Smooth muscle cell (in vitro differentiated cells): Measurements from ENCODE around the gene SLC34A1. TPM values are rescaled to one million over a fixed set of nuclear protein-coding genes. Genes with fewer than 3 reads are reported as not detected.

Experiments
- DNase-seq: peaks from one replicate; lab custom pipeline; 2025; ENCODE audit not compliant: unreplicated experiment; lab: John Stamatoyannopoulos, UW
- H2AFZ ChIP-seq: fragments of 200-600 bp; sonication (generic); 2 replicates; pipeline ENCODE4 v1.6.0; 2016; ENCODE audit warnings: antibody characterized with exemption, low read depth, mild to moderate bottlenecking
- H3F3A ChIP-seq: fragments of 200-600 bp; sonication (generic); 2 replicates; pipeline ENCODE4 v1.6.0; 2017; ENCODE audit warnings: antibody characterized with exemption, low read depth
- H3K27ac ChIP-seq: fragments of 200-600 bp; sonication (generic); 2 replicates; pipeline ENCODE4 v1.5.1; 2016; ENCODE audit warnings: low read depth, mild to moderate bottlenecking
- H3K27me3 ChIP-seq: fragments of 200-600 bp; sonication (generic); 2 replicates; pipeline ENCODE4 v1.6.1; 2016; ENCODE audit warnings: low read depth, mild to moderate bottlenecking
- H3K36me3 ChIP-seq: fragments of 200-600 bp; sonication (generic); 2 replicates; pipeline ENCODE4 v1.5.1; 2016; ENCODE audit warnings: low read depth
- H3K4me1 ChIP-seq: fragments of 200-600 bp; sonication (generic); 2 replicates; pipeline ENCODE4 v1.5.1; 2016; ENCODE audit warnings: low read depth
- H3K4me2 ChIP-seq: fragments of 200-600 bp; sonication (generic); 2 replicates; pipeline ENCODE4 v1.6.0; 2016; ENCODE audit warnings: mild to moderate bottlenecking
- H3K4me3 ChIP-seq: fragments of 200-600 bp; sonication (generic); 2 replicates; pipeline ENCODE4 v1.5.1; 2016; ENCODE audit warnings: mild to moderate bottlenecking
- H3K79me2 ChIP-seq: fragments of 200-600 bp; sonication (generic); 2 replicates; pipeline ENCODE4 v1.6.0; 2016; ENCODE audit warnings: low read depth, mild to moderate bottlenecking
- H3K9ac ChIP-seq: fragments of 200-600 bp; sonication (generic); 2 replicates; pipeline ENCODE4 v1.6.0; 2016; ENCODE audit warnings: low read depth
- H3K9me3 ChIP-seq: fragments of 200-600 bp; sonication (generic); replicated peaks from 2 replicates; pipeline ENCODE4 v1.5.1; 2016; ENCODE audit warnings: low read depth
- H4K20me1 ChIP-seq: fragments of 200-600 bp; sonication (generic); 2 replicates; pipeline ENCODE4 v1.6.0; 2016; ENCODE audit warnings: low read depth
- CTCF ChIP-seq: fragments of 200-600 bp; sonication (generic); IDR thresholded peaks from 2 replicates; pipeline ENCODE4 v1.5.1; 2017; ENCODE audit warnings: borderline replicate concordance, mild to moderate bottlenecking, antibody characterized with exemption; ENCODE audit not compliant: insufficient read depth, poor library complexity, severe bottlenecking
- WGBS: methylation state at CpG from one replicate; pipeline ENCODE4 v1.1.7; 2016; ENCODE audit warnings: low lambda C conversion rate; 5-methylcytosine and 5-hydroxymethylcytosine counted together
- polyA plus RNA-seq: library from polyadenylated mRNA; unstranded; fragments of >200 nt; fragmentation: Nextera tagmentation; extraction: Ambion mirVana; gene quantifications from 2 replicates; pipeline ENCODE4 v1.2.1, GENCODE V29; 2016
- total RNA-seq: library from RNA; depleted of rRNA; stranded (reverse); fragments of >200 nt; gene quantifications from 2 replicates; pipeline ENCODE4 v1.2.3, GENCODE V29; 2014

The SLC34A1 gene
- total and polyA plus RNA-seq, 2 experiments from 2014 or later, result not detected

GRCh38 chr5:177393990-177394389 is 9.8 kb downstream of the SLC34A1 start:
- Histone ChIP-seq H2AFZ (no peak overlapping the region), H3F3A (peaks cover 2% of the 10 kb centered on the region), H3K9ac (no peak overlapping the region), H3K27me3 (no peaks in the 10 kb centered on the region), H3K36me3 (no peaks in the 10 kb centered on the region), H3K27ac (no peak overlapping the region), H3K9me3 (no peaks in the 10 kb centered on the region), H4K20me1 (peaks cover 3% of the 10 kb centered on the region), H3K4me3 (no peak overlapping the region), H3K79me2 (no peaks in the 10 kb centered on the region), H3K4me2 (no peak overlapping the region), H3K4me1 (no peaks in the 10 kb centered on the region)
- DNase-seq, result no peak
- TF ChIP-seq CTCF, result no peak
- 84% methylated on average over 5 of the region's 5 CpGs for WGBS

- DNase-seq, result no peak
- Histone ChIP-seq H3K9me3 (no peaks in the 10 kb centered on the region), H3F3A (no peaks in the 10 kb centered on the region), H3K9ac (no peak overlapping the region), H2AFZ (no peak overlapping the region), H3K27me3 (no peaks in the 10 kb centered on the region), H3K79me2 (no peaks in the 10 kb centered on the region), H4K20me1 (no peaks in the 10 kb centered on the region), H3K4me2 (no peak overlapping the region), H3K4me3 (no peak overlapping the region), H3K4me1 (no peaks in the 10 kb centered on the region), H3K27ac (no peak overlapping the region), H3K36me3 (no peaks in the 10 kb centered on the region)
- WGBS, result 53% methylated on average over 2 of the region's 8 CpGs
- TF ChIP-seq CTCF, result no peak
Observed at GRCh38 chr5:177396078-177396477, 11.8 kb downstream of the SLC34A1 start.

- DNase-seq, result no peak
- H3K9ac ChIP-seq, result no peak overlapping the region
- WGBS, result 92% methylated on average over 10 of the region's 10 CpGs
- no peak for TF ChIP-seq CTCF
- no peak overlapping the region for H3K27ac ChIP-seq
- H3K4me3 ChIP-seq, result no peak overlapping the region
- peaks cover 5% of the 10 kb centered on the region for H3F3A ChIP-seq
- no peaks in the 10 kb centered on the region for H3K79me2 ChIP-seq
- H4K20me1 ChIP-seq, result no peaks in the 10 kb centered on the region
- no peaks in the 10 kb centered on the region for H3K9me3 ChIP-seq
- H3K36me3 ChIP-seq, result no peaks in the 10 kb centered on the region
- H3K27me3 ChIP-seq, result peaks cover 7% of the 10 kb centered on the region
- H2AFZ ChIP-seq, result no peak overlapping the region
- no peaks in the 10 kb centered on the region for H3K4me1 ChIP-seq
- H3K4me2 ChIP-seq, result no peak overlapping the region
Observed at GRCh38 chr5:177396807-177397206, 12.6 kb downstream of the SLC34A1 start.

GRCh38 chr5:177397875-177398390 is 13.7 kb downstream of the SLC34A1 start:
- H3F3A ChIP-seq, result peaks cover 9% of the 10 kb centered on the region
- no peak overlapping the region for H3K9ac ChIP-seq
- peaks cover 14% of the 10 kb centered on the region for H3K27me3 ChIP-seq
- no peaks in the 10 kb centered on the region for H3K9me3 ChIP-seq
- H3K36me3 ChIP-seq, result no peaks in the 10 kb centered on the region
- 88% methylated on average over 12 of the region's 16 CpGs for WGBS
- H3K4me1 ChIP-seq, result peaks cover 4% of the 10 kb centered on the region
- no peaks in the 10 kb centered on the region for H3K79me2 ChIP-seq
- H2AFZ ChIP-seq, result no peak overlapping the region
- no peak overlapping the region for H3K4me2 ChIP-seq
- no peak overlapping the region for H3K4me3 ChIP-seq
- no peak overlapping the region for H3K27ac ChIP-seq
- no peak for DNase-seq
- no peaks in the 10 kb centered on the region for H4K20me1 ChIP-seq
- no peak for TF ChIP-seq CTCF
